SK-N-MC (cell line): Measurements from ENCODE around the gene RTN4R.

Experiments
- DNase-seq: peaks from one replicate; pipeline ENCODE4 v3.0.0-alpha.2; 2011; ENCODE audit warnings: low read depth, low spot score
- H3K27ac ChIP-seq: fragments of 200-600 bp; sonication (generic); 2 replicates; pipeline ENCODE4 v1.5.1; 2016; ENCODE audit warnings: mixed run types
- H3K36me3 ChIP-seq: fragments of 200-600 bp; sonication (generic); 2 replicates; pipeline ENCODE4 v1.6.1; 2017; ENCODE audit warnings: antibody characterized with exemption, low read length, mixed read lengths; ENCODE audit not compliant: insufficient read depth
- H3K4me3 ChIP-seq: fragments of 200-600 bp; sonication (generic); 2 replicates; pipeline ENCODE4 v1.5.1; 2016
- H3K9ac ChIP-seq: fragments of 200-600 bp; sonication (generic); 2 replicates; pipeline ENCODE4 v1.8.0; 2017; ENCODE audit warnings: mixed run types, mixed read lengths; ENCODE audit not compliant: insufficient read length
- H3K9me3 ChIP-seq: fragments of 200-600 bp; sonication (generic); 2 replicates; pipeline ENCODE4 v1.6.1; 2017; ENCODE audit warnings: low read depth, mild to moderate bottlenecking, antibody characterized with exemption, low read length, moderate library complexity, mixed read lengths
- EZH2 ChIP-seq: fragments of 200-600 bp; sonication (generic); IDR thresholded peaks from one replicate; pipeline ENCODE4 v1.6.1; 2017; ENCODE audit warnings: antibody characterized with exemption
- FOXP2 ChIP-seq: optimal IDR thresholded peaks from 2 replicates; pipeline ENCODE3; 2011; ENCODE audit warnings: mild to moderate bottlenecking, moderate library complexity; ENCODE audit not compliant: insufficient read depth; ENCODE audit errors: extremely low read length, control extremely low read depth
- POLR2AphosphoS5 ChIP-seq: IDR thresholded peaks from 2 replicates; pipeline ENCODE4 v1.6.1; 2012; ENCODE audit warnings: mild to moderate bottlenecking, low read depth, low read length, borderline replicate concordance

Gene RTN4R

DNA sequence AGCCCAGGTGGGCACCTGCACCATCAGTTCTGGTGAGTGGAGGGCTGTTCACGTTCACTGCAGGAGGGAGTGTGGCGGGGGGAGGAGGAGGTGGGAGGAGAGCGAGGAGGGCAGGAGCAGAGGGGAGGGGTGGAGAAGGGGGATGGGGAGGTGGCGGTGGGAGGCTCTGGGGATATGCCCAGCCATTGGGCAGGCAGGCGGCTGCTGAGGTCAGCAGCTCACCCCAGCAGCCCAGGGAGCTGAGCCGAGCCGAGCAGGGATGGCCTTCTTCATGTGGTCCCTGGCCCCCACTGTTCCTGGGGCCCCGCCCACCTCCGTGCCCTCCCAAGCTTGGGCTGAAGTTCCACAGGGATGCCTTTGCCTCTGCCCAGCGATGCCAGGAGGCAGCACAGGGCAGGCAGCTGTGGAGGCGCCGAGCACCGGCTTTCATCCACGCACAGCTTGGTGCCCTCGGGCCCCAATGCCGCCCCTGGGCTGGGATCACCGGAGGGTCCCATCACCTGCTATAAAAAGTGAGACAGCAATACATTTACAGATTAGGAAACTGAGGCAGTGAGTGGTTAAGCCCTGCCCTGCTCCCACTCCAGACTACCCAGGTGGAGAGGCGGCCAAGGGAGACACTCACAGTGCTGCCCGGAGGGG, 21.6 kb downstream of the RTN4R start:
- DNase-seq: no peak
- TF ChIP-seq EZH2 (no peak), FOXP2 (no peak), POLR2AphosphoS5 (no peak)
- no peak overlapping the region for H3K4me3 ChIP-seq
- H3K36me3 ChIP-seq: no peaks in the 10 kb centered on the region; the same call in 1 of the 2 replicates
- H3K27ac ChIP-seq: no peak overlapping the region
- no peaks in the 10 kb centered on the region for H3K9me3 ChIP-seq
- no peak overlapping the region for H3K9ac ChIP-seq

DNA sequence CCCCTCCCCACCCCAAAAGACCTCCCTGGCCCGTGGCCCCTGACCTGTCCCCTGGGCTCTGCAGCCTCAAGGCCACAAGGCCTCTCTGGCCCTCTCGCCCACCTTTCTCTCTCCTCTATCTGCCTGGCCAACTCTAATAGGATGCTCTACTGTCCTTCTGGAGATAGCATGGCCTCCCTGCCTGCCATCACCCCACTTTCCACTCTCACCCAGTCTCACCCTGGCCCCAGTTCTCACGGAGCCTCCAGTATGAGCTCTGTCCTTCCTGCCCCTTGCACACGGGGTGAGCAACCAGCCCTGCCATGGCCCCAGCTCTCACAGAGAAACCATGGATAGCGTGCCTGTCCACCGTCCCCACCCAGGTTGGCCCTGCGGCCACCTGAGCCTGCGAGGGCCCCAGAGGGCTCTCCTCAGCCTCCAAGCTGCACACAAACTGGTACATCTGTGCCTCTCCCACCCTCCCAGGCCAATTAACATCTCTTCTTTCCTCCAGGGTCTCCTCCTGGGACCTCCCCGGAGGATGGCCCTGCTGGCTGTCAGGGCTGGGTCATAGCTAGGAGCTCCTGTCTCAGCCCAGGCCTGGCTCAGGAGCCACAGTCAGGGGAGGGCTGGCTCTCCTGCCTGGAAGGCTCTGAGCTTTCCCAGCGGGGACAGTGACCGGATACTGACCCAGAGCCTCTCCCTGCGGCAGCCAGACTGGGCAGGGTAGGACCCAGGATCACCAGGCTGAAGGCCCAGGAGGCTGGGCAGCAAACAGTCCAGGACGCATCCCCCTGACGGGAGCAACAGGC, 22.3 kb downstream of the RTN4R start:
- H3K9ac ChIP-seq: no peak overlapping the region
- no peak for TF ChIP-seq POLR2AphosphoS5
- no peak for TF ChIP-seq EZH2
- TF ChIP-seq FOXP2: no peak
- H3K4me3 ChIP-seq: peak overlapping the region; percentile 61
- H3K9me3 ChIP-seq: no peaks in the 10 kb centered on the region
- H3K27ac ChIP-seq: 0 out of 2 replicates have a peak overlapping the region, but pooled peaks have one; percentile 79
- no peak for DNase-seq
- no peaks in the 10 kb centered on the region; the same call in 1 of the 2 replicates for H3K36me3 ChIP-seq

DNA sequence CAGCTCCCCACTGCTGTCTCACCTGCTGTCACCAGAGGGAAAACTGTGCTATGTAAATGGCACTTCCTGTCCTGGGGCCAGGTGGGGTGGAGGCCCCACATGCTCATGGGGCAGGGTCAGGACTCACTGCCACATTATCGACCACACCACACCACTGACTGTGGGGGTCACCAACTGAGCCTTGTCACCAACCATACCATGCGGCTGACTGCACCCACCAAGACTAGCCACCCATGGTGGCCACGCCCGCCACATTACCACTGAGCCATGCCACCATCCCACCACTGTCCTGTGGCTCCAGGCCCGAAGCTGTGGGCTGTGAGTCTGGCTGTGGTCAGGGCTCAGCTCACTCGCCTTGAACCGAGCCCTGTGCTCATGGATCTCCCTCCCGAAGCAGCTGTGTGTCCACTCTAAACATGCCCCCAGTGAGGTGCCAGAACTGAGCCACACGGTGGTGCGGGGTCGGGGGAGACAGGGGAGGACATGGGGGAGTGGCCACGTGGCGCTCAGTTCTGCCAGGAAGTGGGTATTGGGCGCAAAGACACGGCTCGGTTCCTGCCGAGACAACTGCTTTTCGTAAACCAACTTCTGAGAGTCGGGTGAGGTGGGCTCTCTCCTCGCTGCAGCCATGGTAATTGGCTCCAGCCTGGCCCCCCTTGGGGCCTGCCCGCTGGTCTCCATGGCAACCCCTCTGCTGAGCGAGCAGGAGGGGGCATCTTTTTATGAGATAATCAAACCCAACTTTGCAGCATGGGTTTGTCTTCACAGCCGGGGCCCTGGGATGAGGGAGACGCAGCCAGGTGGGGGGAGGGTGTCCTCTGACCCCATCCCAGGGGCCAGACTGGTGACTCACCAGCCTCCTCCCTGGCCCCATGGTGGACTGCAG, 23.2 kb downstream of the RTN4R start:
- peak overlapping the region; percentile 79 for H3K27ac ChIP-seq
- no peak overlapping the region for H3K9ac ChIP-seq
- TF ChIP-seq FOXP2: no peak
- no peak for TF ChIP-seq EZH2
- TF ChIP-seq POLR2AphosphoS5: no peak
- no peak for DNase-seq
- H3K36me3 ChIP-seq: no peaks in the 10 kb centered on the region; the same call in 1 of the 2 replicates
- no peaks in the 10 kb centered on the region for H3K9me3 ChIP-seq
- peak overlapping the region; percentile 61 for H3K4me3 ChIP-seq

DNA sequence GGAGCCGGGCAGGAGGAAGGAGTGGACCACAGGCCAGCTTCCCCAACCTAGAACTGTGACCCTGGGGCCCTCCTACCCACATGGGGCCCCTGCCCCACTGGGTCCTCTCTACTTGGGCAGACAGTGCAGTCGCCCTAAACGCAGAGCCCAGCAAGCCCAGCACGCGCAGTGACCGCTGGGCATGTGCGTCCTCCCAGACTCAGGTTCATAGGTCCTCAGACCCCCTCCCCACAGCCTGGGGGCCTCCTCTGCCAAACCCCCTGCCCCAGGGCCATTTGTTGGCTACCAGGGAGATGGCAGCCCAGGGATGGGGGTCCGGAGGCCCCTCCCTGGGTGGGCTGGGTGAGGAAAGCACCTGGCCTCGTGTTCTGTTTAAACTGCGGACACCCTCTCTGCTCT, 23.9 kb downstream of the RTN4R start:
- H3K9ac ChIP-seq: no peak overlapping the region
- H3K4me3 ChIP-seq: peak overlapping the region; percentile 60
- TF ChIP-seq POLR2AphosphoS5 (no peak), EZH2 (no peak), FOXP2 (no peak)
- H3K36me3 ChIP-seq: no peaks in the 10 kb centered on the region; the same call in 1 of the 2 replicates
- no peaks in the 10 kb centered on the region for H3K9me3 ChIP-seq
- peak overlapping the region; percentile 79 for H3K27ac ChIP-seq
- DNase-seq: no peak

DNA sequence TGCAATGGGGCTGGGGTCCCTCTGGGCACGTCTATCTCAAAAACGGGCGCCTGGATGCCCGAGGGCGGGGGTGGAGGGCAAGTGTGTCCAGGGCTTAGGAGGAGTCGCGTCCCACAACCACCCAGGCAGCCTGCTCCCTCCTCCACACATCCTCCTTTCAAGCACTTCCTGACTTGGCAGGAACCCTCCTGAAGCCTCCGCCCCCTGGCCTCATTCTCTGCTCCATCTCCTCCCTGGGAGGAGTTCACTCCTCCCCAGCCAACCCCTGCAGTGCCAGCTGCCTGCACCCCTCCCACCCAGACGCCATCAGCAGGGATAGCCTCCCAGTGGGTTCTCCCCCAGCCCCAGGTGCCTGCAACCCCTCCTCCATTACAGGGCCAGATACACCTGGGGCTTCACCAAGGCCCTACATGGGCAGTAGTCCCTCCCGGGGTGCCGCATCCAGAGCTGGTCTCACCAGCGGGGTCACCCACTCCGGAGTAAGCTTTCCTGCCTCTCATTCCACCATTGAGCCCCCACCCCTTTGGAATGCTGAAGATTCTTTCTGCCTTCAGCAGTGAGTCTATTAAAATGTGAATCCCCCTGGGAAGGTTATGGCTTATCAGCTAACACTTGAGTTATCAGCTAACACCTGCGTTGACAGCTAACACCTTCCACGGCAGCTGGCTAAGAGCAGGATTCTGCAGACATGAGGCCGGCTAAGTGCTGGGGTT, 24.4 kb downstream of the RTN4R start:
- peak; percentile 66 for DNase-seq
- peak; percentile 52 for TF ChIP-seq FOXP2
- TF ChIP-seq EZH2: no peak
- Histone ChIP-seq H3K9me3 (no peaks in the 10 kb centered on the region), H3K9ac (no peak overlapping the region), H3K36me3 (no peaks in the 10 kb centered on the region; the same call in 1 of the 2 replicates), H3K27ac (peak overlapping the region; percentile 79), H3K4me3 (peak overlapping the region; percentile 60)

DNA sequence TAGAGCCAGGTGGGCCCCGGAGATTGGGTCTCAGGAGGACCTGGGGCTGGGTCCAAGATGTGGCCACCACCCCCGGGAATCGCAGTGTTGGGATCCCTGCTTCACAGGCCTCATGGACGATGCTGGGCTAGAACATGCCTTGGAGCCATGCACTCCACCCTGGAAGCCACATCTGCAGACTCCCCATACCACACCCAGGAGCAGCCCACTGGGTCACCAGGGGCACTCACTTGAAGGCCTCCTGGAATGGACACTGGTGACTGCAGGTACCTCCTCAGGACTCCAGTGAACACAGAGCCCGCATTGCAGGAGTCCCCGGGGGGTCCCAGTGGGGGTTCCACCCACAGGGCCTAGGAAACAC, 25.0 kb downstream of the RTN4R start:
- H3K9ac ChIP-seq: no peak overlapping the region
- H3K9me3 ChIP-seq: no peaks in the 10 kb centered on the region
- no peak for TF ChIP-seq POLR2AphosphoS5
- no peak for TF ChIP-seq FOXP2
- no peak for TF ChIP-seq EZH2
- H3K36me3 ChIP-seq: no peaks in the 10 kb centered on the region; the same call in 1 of the 2 replicates
- H3K27ac ChIP-seq: peak overlapping the region; percentile 67; the same call in 1 of the 2 replicates
- DNase-seq: no peak
- H3K4me3 ChIP-seq: peak overlapping the region; percentile 60

DNA sequence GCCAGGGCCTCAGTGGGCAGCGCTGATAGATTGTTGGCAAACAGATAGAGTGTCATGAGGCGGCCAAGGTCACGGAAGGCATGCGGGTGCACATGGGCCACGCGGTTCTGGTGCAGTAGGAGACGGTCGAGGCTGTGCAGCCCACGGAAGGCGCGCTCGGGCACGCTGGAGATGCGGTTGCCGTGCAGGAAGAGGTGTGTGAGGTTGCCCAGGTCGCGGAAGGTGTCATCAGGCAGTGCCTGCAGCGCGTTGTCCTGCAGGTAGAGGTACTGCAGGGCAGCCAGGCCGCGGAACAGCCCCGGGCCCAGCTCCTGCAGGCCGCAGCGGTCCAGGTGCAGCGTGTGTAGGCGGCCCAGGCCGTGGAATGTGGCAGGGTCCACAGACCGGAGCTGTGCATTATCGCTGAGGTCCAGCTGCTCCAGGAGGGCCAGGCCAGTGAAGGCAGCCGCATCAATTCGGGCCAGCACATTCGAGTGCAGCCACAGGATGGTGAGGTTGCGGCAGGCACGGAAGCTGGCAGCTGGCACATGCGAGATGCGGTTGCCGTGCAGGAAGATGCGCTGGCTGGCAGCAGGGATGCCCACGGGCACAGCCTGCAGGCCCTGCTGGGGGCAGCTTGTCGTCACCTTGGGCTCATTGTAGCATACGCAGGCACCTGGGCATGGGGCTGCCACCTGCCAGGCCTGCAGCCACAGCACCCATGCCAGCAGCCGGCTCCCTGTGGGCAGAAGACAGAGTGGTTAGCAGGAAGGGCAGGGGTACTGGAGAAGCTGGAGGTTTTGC, 25.5 kb downstream of the RTN4R start:
- DNase-seq: no peak
- Histone ChIP-seq H3K36me3 (no peaks in the 10 kb centered on the region; the same call in 1 of the 2 replicates), H3K27ac (peak overlapping the region; percentile 67; the same call in 1 of the 2 replicates), H3K4me3 (no peak overlapping the region), H3K9ac (no peak overlapping the region), H3K9me3 (no peaks in the 10 kb centered on the region)
- no peak for TF ChIP-seq POLR2AphosphoS5
- no peak for TF ChIP-seq FOXP2
- TF ChIP-seq EZH2: no peak
